ENCODE data around the gene CYP4Z1.

GRCh38 chr1:47021070-47021469 lies 46.0 kb upstream of the CYP4Z1 start:
- TF ChIP-seq CTCF (IDR thresholded peaks at IDR 0.05), result no peak
- no peak for TF ChIP-seq POLR2A (IDR thresholded peaks at IDR 0.05)
- TF ChIP-seq POLR2AphosphoS5 (IDR thresholded peaks at IDR 0.05), result no peak
